K562 (cell line): ENCODE results near the gene MSH2. TPM values are rescaled to one million over a fixed set of nuclear protein-coding genes. Genes with fewer than 3 reads are reported as not detected.

Experiments used
- ATAC-seq: fragments of 200-7000 bp; cut with Tn5 transposase; 3 replicates; pipeline ENCODE4 v1.9.1; 2020; ENCODE audit warnings: moderate library complexity
- BruUV-seq: library from RNA; stranded (reverse); fragments of 400-500 nt; replicated peaks from 2 replicates; lab custom pipeline; 2021; lab: Mats Ljungman, UMichigan
- CTCF ChIA-PET: fragments of 300-600 bp; formaldehyde crosslinking; extraction: SDS; loops from one replicate; lab custom pipeline; 2021; ENCODE audit warnings: low intra/inter-chr PET ratio; lab: Yijun Ruan, JAX
- POLR2A ChIA-PET: fragments of 300-600, 350-650 bp; sonication (Branson Sonifier 250); formaldehyde crosslinking; extraction: SDS; loops from one replicate; lab custom pipeline; 2021; ENCODE audit warnings: antibody characterized with exemption, inconsistent platforms; lab: Yijun Ruan, JAX
- DNase-seq, 4 experiments: peaks; one replicate each; pipeline versions ENCODE4 v3.0.0 to v3.0.0-alpha.2; 2011 to 2018; ENCODE audit warnings: low spot score in 3 of 4, mixed read lengths in 3 of 4; ENCODE audit errors: extremely low read depth in 1 of 4
- FAIRE-seq: peaks from 2 replicates; lab custom pipeline; 2011; peaks lifted over from hg19 to GRCh38; lab: Jason Lieb, UNC
- H2AFZ ChIP-seq: 2 replicates; pipeline ENCODE4 v1.6.0; 2011; ENCODE audit warnings: low read depth, low read length, control low read depth, inconsistent platforms
- H3K27ac ChIP-seq: fragments of 200-600 bp; 3 replicates; pipeline ENCODE4 v1.8.0; 2011; ENCODE audit warnings: low read depth, mild to moderate bottlenecking, control low read depth, inconsistent platforms, low read length, moderate library complexity, mixed read lengths; ENCODE audit errors: extremely low read depth
- H3K27me3 ChIP-seq, 2 experiments: fragments of 300-600 bp in 1 of 2; 2 replicates in 1 of 2; 3 replicates in 1 of 2; pipeline versions ENCODE4 v1.6.0 to v1.8.0; 2011; ENCODE audit warnings: inconsistent platforms in 2 of 2, low read length in 2 of 2, mild to moderate bottlenecking in 1 of 2, mixed read lengths in 1 of 2, moderate library complexity in 1 of 2; ENCODE audit not compliant: control insufficient read depth in 2 of 2, insufficient read depth in 2 of 2
- H3K36me3 ChIP-seq: fragments of 300-600 bp; 3 replicates; pipeline ENCODE4 v1.8.0; 2011; ENCODE audit warnings: mild to moderate bottlenecking, low read length, inconsistent platforms; ENCODE audit not compliant: control insufficient read depth, insufficient read depth
- H3K4me1 ChIP-seq, 2 experiments: fragments of 200-600 bp in 1 of 2; replicated peaks in 1 of 2; 2 replicates in 1 of 2; 3 replicates in 1 of 2; pipeline versions ENCODE4 v1.5.1 to v1.8.0; 2011; ENCODE audit warnings: inconsistent platforms in 2 of 2, low read length in 2 of 2, mild to moderate bottlenecking in 1 of 2, mixed read lengths in 1 of 2, moderate library complexity in 1 of 2; ENCODE audit not compliant: control insufficient read depth in 2 of 2, insufficient read depth in 2 of 2
- H3K4me2 ChIP-seq: 2 replicates; pipeline ENCODE4 v1.6.1; 2011; ENCODE audit warnings: low read length, control low read depth, inconsistent platforms, mixed read lengths; ENCODE audit not compliant: insufficient read depth
- H3K4me3 ChIP-seq: fragments of 200-600 bp; sonication (generic), shearing (Covaris generic); 2 replicates; pipeline ENCODE4 v1.5.1; 2016; ENCODE audit warnings: control low read depth, inconsistent platforms
- H3K79me2 ChIP-seq: fragments of 200-600 bp; 3 replicates; pipeline ENCODE4 v1.8.0; 2011; ENCODE audit warnings: low read length, inconsistent platforms; ENCODE audit not compliant: control insufficient read depth, insufficient read depth
- H3K9ac ChIP-seq, 2 experiments: 2 replicates each; pipeline versions ENCODE4 v1.6.0 to v1.6.1; 2011; ENCODE audit warnings: low read depth in 2 of 2, low read length in 2 of 2, control low read depth in 1 of 2, inconsistent platforms in 1 of 2, mild to moderate bottlenecking in 1 of 2, mixed read lengths in 1 of 2; ENCODE audit not compliant: insufficient read depth in 1 of 2
- H3K9me1 ChIP-seq: one replicate; pipeline ENCODE4 v1.6.0; 2011; ENCODE audit warnings: inconsistent platforms, mild to moderate bottlenecking, low read length, moderate library complexity; ENCODE audit not compliant: control insufficient read depth, insufficient read depth
- H3K9me3 ChIP-seq: replicated peaks from 2 replicates; pipeline ENCODE4 v1.5.1; 2011; ENCODE audit warnings: low read depth, low read length, inconsistent platforms; ENCODE audit not compliant: control insufficient read depth, insufficient read depth
- H4K20me1 ChIP-seq: replicated peaks from 2 replicates; pipeline ENCODE4 v1.6.1; 2011; ENCODE audit warnings: low read length, inconsistent platforms, mixed read lengths; ENCODE audit not compliant: control insufficient read depth, insufficient read depth
- ATF1 ChIP-seq, 2 experiments: fragments of 450-650 bp in 1 of 2; IDR thresholded peaks; 2 replicates each; pipeline ENCODE4 v1.6.1; 2016; ENCODE audit warnings: missing compliant biosample characterization in 1 of 2, missing genetic modification characterization in 1 of 2
- RNF219 ChIP-seq: fragments of 250-450 bp; sonication (Bioruptor Pico); IDR thresholded peaks from 2 replicates; pipeline ENCODE4 v1.5.0; 2022; ENCODE audit warnings: mild to moderate bottlenecking
- SMAD2 ChIP-seq: fragments of 150-350 bp; IDR thresholded peaks from 2 replicates; pipeline ENCODE4 v1.6.1; 2014; ENCODE audit warnings: low read depth, mild to moderate bottlenecking, low read length
- ZFPM2 ChIP-seq: fragments of 250-450 bp; sonication (Bioruptor Pico); IDR thresholded peaks from 2 replicates; pipeline ENCODE4 v1.5.1; 2022; ENCODE audit warnings: mild to moderate bottlenecking
- WGBS: fragments of 100-300 bp; shearing (Covaris generic); methylation state at CpG from one replicate; pipeline ENCODE4 v1.1.6; 2016; ENCODE audit warnings: low coverage, mixed read lengths; ENCODE audit not compliant: insufficient coverage; ENCODE audit errors: missing lambda C conversion rate; 5-methylcytosine and 5-hydroxymethylcytosine counted together
- in situ Hi-C: fragments of 300-500 bp; cut with MboI; formaldehyde crosslinking; loops from 4 replicates; pipeline ENCODE4 v1.15.0; 2018; ENCODE audit warnings: inconsistent platforms, mixed read lengths
- intact Hi-C: fragments of 100-400 bp; cut with micrococcal nuclease; formaldehyde crosslinking; loops from 2 replicates; pipeline ENCODE4 v1.14.2; 2022
- polyA plus RNA-seq, 8 experiments: library from polyadenylated mRNA; depleted of rRNA in 4 of 8; stranded (reverse) in 5 of 8; unstranded in 3 of 8; fragments of >200 nt; fragmentation: Nextera tagmentation in 2 of 8; fragmentation: Illumina TruSeq in 1 of 8; extraction: Ambion mirVana in 2 of 8; extraction: Trizol in 1 of 8; gene quantifications; 2 replicates each; pipeline versions ENCODE4 v1.2.1 to v1.2.3, GENCODE V29; 2011 to 2014; ENCODE audit warnings: inconsistent platforms in 1 of 8, missing spikeins in 1 of 8
- total RNA-seq, 7 experiments: library from RNA; depleted of rRNA in 6 of 7; stranded (reverse); fragments of >200 nt in 6 of 7; fragmentation: Illumina TruSeq in 2 of 7; extraction: Trizol in 2 of 7; gene quantifications; 2 replicates each; pipeline versions ENCODE4 v1.2.1 to v1.2.3, GENCODE V29; 2011 to 2021; ENCODE audit warnings: low replicate concordance in 1 of 7

The MSH2 gene
- total and polyA plus RNA-seq, 9 of the 15 experiments (the other 6 are each of a cell fraction or from before 2014, with no cell fraction given): 51.8 to 139 (median 113) TPM

DNA sequence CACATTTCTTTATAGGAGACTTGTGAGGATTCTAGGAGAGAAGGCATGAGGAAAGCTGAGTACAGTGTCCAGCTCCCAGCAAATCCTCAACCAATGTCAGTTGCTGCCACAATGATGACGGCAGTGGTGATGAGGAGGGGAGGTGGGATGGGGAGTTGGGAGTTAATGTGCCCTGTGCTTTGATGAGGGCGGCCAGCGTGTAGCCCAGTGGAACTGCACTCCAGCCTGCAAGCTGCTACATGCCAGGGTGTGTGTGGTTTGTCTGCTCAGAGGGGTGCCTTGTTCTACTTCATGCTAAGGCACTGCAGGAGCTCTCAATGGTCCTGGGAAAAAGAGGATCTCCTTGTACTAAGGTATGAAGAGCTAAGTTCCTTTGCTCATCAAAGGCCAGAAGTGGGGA lies 96.1 kb downstream of the MSH2 start:
- TF ChIP-seq ATF1 (CRISPR knock-in tag; IDR thresholded peaks at IDR 0.05) (no peak), ATF1 (tag; IDR thresholded peaks at IDR 0.05) (no peak), RNF219 (no peak), SMAD2 (no peak), ZFPM2 (CRISPR knock-in tag) (no peak)
- Histone ChIP-seq H3K4me1 (no peaks in the 10 kb centered on the region; a peak in 1 of 5 replicates), H3K4me3 (no peak overlapping the region), H3K9me3 (peaks cover 9% of the 10 kb centered on the region; the same call in 1 of the 2 replicates), H2AFZ (no peak overlapping the region), H3K9ac (no peak overlapping the region), H3K79me2 (no peaks in the 10 kb centered on the region), H3K36me3 (no peaks in the 10 kb centered on the region), H3K27ac (no peak overlapping the region), H3K4me2 (no peak overlapping the region), H4K20me1 (no peaks in the 10 kb centered on the region), H3K9me1 (no peaks in the 10 kb centered on the region), H3K27me3 (peaks cover 0 to 8% of the 10 kb centered on the region in 2 experiments; a peak in 2 of 5 replicates)
- no TSS peak for BruUV-seq
- intact Hi-C loops (no loop called here), in situ Hi-C loops (no loop called here)
- FAIRE-seq (no peak), DNase-seq (no peak), ATAC-seq (no peak)
- POLR2A ChIA-PET: interaction anchor here (0.5 to 1.2 kb wide), 2 partner anchors 224 to 828 kb away, joined by 3 read pairs; no protein-coding TSS in a partner anchor
- CTCF ChIA-PET: no interaction called here
- 12% methylated on average over 2 of the region's 3 CpGs for WGBS
